ENCODE data around the gene MARCHF3. TPM values are rescaled to one million over a fixed set of nuclear protein-coding genes. Genes with fewer than 3 reads are reported as not detected.

The MARCHF3 gene
- total RNA-seq, 2 experiments from 2014 or later = 5.4 to 7.0 TPM

DNA sequence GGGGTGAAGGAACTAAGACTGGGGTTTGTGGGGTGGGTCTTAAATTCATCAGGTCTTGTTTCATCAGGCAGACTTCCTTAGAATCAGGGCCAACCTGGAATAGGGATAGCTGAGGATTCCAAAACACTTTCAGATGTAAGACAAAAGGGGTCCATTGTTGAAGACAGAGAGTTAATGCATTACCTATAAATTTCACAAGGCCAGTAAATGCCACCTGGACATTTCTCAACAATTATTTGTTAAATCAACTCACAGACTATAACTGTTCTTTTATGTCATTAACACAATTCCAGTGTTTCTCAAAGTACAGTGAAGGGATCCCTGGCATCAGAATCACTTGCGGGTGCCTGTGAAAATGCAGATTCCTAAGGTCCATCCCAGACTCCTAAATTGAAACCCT lies 2.8 kb downstream of the MARCHF3 start:
- H3K9me3 ChIP-seq (ENCODE audit: low read length) = no peaks in the 10 kb centered on the region
- DNase-seq (ENCODE audit: low spot score) = no peak
- no peaks in the 10 kb centered on the region for H3K79me2 ChIP-seq (ENCODE audit: insufficient read depth, low read depth, low read length)
- H3K4me3 ChIP-seq (ENCODE audit: low read depth, low read length, poor library complexity, severe bottlenecking) = no peak overlapping the region
- no peaks in the 10 kb centered on the region for H3K36me3 ChIP-seq (ENCODE audit: insufficient read depth, low read length)
- BruUV-seq (replicated peaks) = no TSS peak
- POLR2A ChIA-PET = no interaction called here
- no peak for TF ChIP-seq EZH2phosphoT487 (IDR thresholded peaks at IDR 0.05; ENCODE audit: borderline replicate concordance, low read depth, low read length)
- TF ChIP-seq, protein P1, sequence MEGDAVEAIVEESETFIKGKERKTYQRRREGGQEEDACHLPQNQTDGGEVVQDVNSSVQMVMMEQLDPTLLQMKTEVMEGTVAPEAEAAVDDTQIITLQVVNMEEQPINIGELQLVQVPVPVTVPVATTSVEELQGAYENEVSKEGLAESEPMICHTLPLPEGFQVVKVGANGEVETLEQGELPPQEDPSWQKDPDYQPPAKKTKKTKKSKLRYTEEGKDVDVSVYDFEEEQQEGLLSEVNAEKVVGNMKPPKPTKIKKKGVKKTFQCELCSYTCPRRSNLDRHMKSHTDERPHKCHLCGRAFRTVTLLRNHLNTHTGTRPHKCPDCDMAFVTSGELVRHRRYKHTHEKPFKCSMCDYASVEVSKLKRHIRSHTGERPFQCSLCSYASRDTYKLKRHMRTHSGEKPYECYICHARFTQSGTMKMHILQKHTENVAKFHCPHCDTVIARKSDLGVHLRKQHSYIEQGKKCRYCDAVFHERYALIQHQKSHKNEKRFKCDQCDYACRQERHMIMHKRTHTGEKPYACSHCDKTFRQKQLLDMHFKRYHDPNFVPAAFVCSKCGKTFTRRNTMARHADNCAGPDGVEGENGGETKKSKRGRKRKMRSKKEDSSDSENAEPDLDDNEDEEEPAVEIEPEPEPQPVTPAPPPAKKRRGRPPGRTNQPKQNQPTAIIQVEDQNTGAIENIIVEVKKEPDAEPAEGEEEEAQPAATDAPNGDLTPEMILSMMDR (conservative IDR thresholded peaks at IDR 0.05; ENCODE audit: low read length) = no peak
- intact Hi-C loops (cut with micrococcal nuclease; ENCODE audit: unreplicated experiment) = no loop called here
- no peak overlapping the region for H3K4me2 ChIP-seq (ENCODE audit: low read length)
- peaks cover 22% of the 10 kb centered on the region for H3K4me1 ChIP-seq (ENCODE audit: insufficient read depth, low read length, poor library complexity, severe bottlenecking)
- CTCF ChIA-PET (ENCODE audit: unreplicated experiment) = no interaction called here
- H4K20me1 ChIP-seq (ENCODE audit: insufficient read depth, low read length) = no peaks in the 10 kb centered on the region
- no peak overlapping the region for H2AFZ ChIP-seq (ENCODE audit: low read length)
- H3K9me2 ChIP-seq (ENCODE audit: insufficient read depth, low read length) = no peaks in the 10 kb centered on the region
- H3K27ac ChIP-seq (ENCODE audit: low read depth, low read length, poor library complexity, severe bottlenecking) = no peak overlapping the region

DNA sequence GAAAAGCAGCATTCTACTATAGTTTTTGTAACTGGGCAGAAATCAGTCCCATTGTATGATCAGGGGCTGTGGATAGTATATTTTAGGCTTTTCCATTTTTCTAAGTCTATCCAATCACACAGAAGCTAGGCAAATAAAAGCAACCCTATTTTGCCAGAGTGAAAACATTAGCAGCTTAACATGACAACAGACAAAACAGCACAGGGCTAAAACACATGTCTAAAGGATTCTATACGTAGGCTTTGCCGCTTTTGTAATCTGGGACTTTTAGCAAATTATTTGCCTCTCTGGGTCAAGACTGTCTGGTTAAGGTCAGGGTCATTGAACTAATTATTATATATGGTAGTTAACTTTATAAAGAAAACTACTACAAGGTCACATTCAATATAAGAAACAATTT lies 4.2 kb downstream of the MARCHF3 start:
- Histone ChIP-seq H2AFZ (ENCODE audit: low read length) (no peak overlapping the region), H3K9me3 (ENCODE audit: low read length) (no peaks in the 10 kb centered on the region), H3K36me3 (ENCODE audit: insufficient read depth, low read length) (no peaks in the 10 kb centered on the region), H3K9me2 (ENCODE audit: insufficient read depth, low read length) (no peaks in the 10 kb centered on the region), H3K4me1 (ENCODE audit: insufficient read depth, low read length, poor library complexity, severe bottlenecking) (peaks cover 17% of the 10 kb centered on the region), H3K4me3 (ENCODE audit: low read depth, low read length, poor library complexity, severe bottlenecking) (no peak overlapping the region), H3K4me2 (ENCODE audit: low read length) (no peak overlapping the region), H4K20me1 (ENCODE audit: insufficient read depth, low read length) (no peaks in the 10 kb centered on the region), H3K79me2 (ENCODE audit: insufficient read depth, low read depth, low read length) (no peaks in the 10 kb centered on the region), H3K27ac (ENCODE audit: low read depth, low read length, poor library complexity, severe bottlenecking) (no peak overlapping the region)
- DNase-seq (ENCODE audit: low spot score) = no peak
- TF ChIP-seq, protein P1 (conservative IDR thresholded peaks at IDR 0.05; ENCODE audit: low read length) = no peak
- no peak for TF ChIP-seq EZH2phosphoT487 (IDR thresholded peaks at IDR 0.05; ENCODE audit: borderline replicate concordance, low read depth, low read length)
- no TSS peak for BruUV-seq (replicated peaks)
- intact Hi-C loops (cut with micrococcal nuclease; ENCODE audit: unreplicated experiment) = no loop called here
- CTCF ChIA-PET (ENCODE audit: unreplicated experiment) = interaction anchor here (1.5 kb wide), 1 partner anchor 9 kb away, joined by 3 read pairs; no protein-coding TSS in a partner anchor
- POLR2A ChIA-PET = interaction anchor here (0.7 to 2.7 kb wide), 9 partner anchors 10 to 251 kb away, joined by 3 to 7 read pairs (median 3); no protein-coding TSS in a partner anchor

DNA sequence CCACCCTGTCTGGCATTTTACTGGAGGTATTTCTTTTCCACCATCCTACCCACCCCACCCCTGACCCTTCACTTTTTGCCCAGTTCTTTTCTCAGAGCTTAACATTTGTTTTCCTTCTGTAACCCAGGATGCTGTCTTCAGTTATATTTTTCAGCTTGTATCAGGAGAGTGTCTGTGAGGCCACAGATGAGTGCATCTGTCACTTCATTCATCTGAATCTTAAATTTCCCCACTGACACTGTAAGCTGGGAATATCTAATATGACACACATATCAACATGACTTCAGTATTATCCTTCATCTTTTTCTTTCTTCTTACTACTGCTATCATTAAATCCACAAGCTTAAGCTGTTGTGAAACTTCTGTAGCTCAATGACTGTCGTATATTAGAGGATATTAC lies 4.9 kb downstream of the MARCHF3 start:
- no peaks in the 10 kb centered on the region for H3K36me3 ChIP-seq (ENCODE audit: insufficient read depth, low read length)
- no peak overlapping the region for H3K4me3 ChIP-seq (ENCODE audit: low read depth, low read length, poor library complexity, severe bottlenecking)
- no peaks in the 10 kb centered on the region for H3K9me3 ChIP-seq (ENCODE audit: low read length)
- peaks cover 13% of the 10 kb centered on the region for H3K4me1 ChIP-seq (ENCODE audit: insufficient read depth, low read length, poor library complexity, severe bottlenecking)
- no peak for TF ChIP-seq EZH2phosphoT487 (IDR thresholded peaks at IDR 0.05; ENCODE audit: borderline replicate concordance, low read depth, low read length)
- TF ChIP-seq, protein P1 (conservative IDR thresholded peaks at IDR 0.05; ENCODE audit: low read length) = no peak
- POLR2A ChIA-PET = interaction anchor here (0.8 to 2.7 kb wide), 5 partner anchors 11 to 250 kb away, joined by 3 to 7 read pairs (median 3); no protein-coding TSS in a partner anchor
- CTCF ChIA-PET (ENCODE audit: unreplicated experiment) = interaction anchor here (1.5 kb wide), 1 partner anchor 8 kb away, joined by 3 read pairs; no protein-coding TSS in a partner anchor
- no peaks in the 10 kb centered on the region for H3K79me2 ChIP-seq (ENCODE audit: insufficient read depth, low read depth, low read length)
- no peaks in the 10 kb centered on the region for H3K9me2 ChIP-seq (ENCODE audit: insufficient read depth, low read length)
- H2AFZ ChIP-seq (ENCODE audit: low read length) = no peak overlapping the region
- intact Hi-C loops (cut with micrococcal nuclease; ENCODE audit: unreplicated experiment) = no loop called here
- no TSS peak for BruUV-seq (replicated peaks)
- no peak overlapping the region for H3K27ac ChIP-seq (ENCODE audit: low read depth, low read length, poor library complexity, severe bottlenecking)
- H3K4me2 ChIP-seq (ENCODE audit: low read length) = no peak overlapping the region
- no peak for DNase-seq (ENCODE audit: low spot score)
- H4K20me1 ChIP-seq (ENCODE audit: insufficient read depth, low read length) = no peaks in the 10 kb centered on the region
